HG03575 (cell line): ENCODE results near the gene ELMO1.

Experiments used
- ATAC-seq: cut with Tn5 transposase; IDR thresholded peaks from one replicate; pipeline ENCODE4 v1.9.1; 2021; ENCODE audit not compliant: unreplicated experiment, insufficient number of reproducible peaks, low FRiP score; ENCODE audit errors: extremely low read depth

The ELMO1 gene

DNA sequence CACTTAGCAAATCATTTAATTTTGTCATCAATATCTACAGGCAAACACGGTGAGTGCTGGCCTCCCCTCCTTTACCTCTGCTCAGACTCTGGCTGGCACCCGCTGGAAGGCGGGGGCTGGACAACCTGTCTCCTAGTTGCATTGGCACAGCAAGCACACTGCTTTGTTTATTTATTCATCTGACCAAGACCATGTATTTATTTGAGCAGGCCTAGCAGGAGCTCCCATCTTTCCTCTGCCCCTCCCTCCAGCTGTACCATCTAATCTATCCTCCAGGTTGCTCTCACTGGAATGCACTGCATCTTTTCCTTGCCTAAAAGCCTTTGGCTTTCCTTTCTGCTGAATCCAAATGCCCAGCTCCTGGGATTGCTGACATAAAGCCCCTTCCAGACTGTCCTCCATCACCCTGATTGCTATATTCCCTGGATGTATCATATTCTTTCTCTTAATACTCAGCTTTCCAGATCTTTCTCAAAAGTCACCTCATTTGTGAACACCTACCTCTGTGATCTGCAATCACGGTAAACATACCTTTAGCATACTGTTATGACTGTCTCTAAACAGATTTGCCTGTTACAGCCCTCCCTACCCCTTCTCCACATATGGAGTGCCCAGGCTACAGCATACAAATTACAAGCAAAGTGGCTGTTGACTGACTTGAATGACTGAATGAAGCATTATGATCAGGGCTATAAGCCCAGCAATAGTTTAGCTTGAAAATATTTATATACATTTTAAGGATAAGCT, 9.6 kb downstream of the ELMO1 start:
- no peak for ATAC-seq

- no peak for ATAC-seq
Observed at GRCh38 chr7:37435156-37435855, 13.4 kb downstream of the ELMO1 start.

GRCh38 chr7:37434529-37434928, 14.1 kb downstream of the ELMO1 start:
- no peak for ATAC-seq

DNA sequence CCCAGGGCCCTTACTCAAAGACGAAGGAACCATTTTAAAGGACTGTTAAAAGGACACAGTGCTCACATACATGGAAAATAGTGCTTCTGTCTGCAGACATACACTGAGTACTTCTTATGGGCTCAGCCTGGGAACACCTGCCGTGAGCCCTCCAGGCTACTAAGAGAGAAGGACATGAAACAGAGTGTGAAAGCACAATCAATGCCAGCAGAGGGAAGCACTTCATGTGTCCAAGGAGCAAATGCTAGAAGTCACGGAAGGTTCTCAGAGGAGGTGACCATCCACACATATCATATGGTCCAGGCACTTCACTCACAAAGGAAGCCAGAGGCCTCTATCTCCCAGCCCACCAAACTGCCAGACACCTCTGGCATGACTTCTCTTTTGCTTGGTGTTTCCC, 15.5 kb downstream of the ELMO1 start:
- ATAC-seq, result no peak

GRCh38 chr7:37432281-37432920, 16.3 kb downstream of the ELMO1 start:
- no peak for ATAC-seq

GRCh38 chr7:37431413-37431812, 17.3 kb downstream of the ELMO1 start:
- ATAC-seq, result no peak

- no peak for ATAC-seq
Observed at GRCh38 chr7:37430640-37431039, 18.0 kb downstream of the ELMO1 start.

DNA sequence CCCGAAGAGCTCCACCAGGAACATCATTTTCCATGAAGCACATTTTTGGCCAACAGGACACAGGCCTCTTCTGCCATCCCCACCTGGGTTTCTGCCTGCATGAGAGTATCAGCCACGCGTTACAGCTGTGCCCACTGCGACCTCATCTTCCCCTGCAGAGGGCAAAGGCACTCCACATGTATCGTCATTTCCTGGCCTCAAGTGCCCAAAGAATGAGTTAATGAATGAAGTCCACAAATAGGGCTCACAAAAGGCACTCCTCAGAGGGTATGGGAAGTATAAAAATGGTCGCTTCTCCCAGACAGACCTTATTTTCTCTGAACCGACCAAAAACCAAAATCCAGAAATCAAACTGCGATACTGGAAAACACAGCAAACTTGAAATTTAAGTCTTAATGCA, 18.5 kb downstream of the ELMO1 start:
- no peak for ATAC-seq

GRCh38 chr7:37429435-37429791, 19.3 kb downstream of the ELMO1 start:
- no peak for ATAC-seq

GRCh38 chr7:37428681-37429434, 19.8 kb downstream of the ELMO1 start:
- no peak for ATAC-seq

DNA sequence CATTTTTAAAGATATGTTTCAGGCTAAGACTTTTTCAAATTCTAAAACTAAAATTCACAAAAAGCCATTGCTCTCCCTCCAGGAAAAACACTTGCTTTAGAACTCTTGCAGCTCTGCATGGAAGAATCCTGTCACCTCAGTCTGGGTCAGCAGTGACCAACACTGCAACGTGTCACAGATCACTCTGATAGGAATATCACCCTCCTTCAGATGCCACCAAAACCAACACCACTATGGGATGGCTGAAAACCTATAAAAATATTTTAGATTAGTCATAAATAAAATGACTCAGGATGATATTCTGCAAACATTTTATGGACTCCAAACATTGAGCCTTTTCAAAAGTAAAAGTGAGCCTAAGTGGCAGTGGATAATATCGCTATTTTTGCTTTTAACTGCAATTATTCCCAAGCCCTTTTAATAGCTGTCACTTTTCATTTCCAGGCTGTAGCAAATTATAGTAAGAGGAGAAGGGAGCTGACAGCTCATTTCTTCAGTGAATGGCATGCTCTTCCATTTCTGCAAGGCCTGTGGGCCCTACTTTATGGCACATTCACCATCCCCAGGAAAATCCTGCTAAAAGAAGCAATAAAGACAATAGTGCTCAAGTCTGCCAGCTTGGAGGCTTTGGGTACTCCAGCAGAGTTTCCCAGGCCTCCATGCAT, 21.3 kb downstream of the ELMO1 start:
- no peak for ATAC-seq

GRCh38 chr7:37425498-37425897, 23.2 kb downstream of the ELMO1 start:
- ATAC-seq, result no peak

GRCh38 chr7:37424995-37425394, 23.7 kb downstream of the ELMO1 start:
- ATAC-seq, result no peak

GRCh38 chr7:37424521-37424920, 24.1 kb downstream of the ELMO1 start:
- ATAC-seq, result no peak

DNA sequence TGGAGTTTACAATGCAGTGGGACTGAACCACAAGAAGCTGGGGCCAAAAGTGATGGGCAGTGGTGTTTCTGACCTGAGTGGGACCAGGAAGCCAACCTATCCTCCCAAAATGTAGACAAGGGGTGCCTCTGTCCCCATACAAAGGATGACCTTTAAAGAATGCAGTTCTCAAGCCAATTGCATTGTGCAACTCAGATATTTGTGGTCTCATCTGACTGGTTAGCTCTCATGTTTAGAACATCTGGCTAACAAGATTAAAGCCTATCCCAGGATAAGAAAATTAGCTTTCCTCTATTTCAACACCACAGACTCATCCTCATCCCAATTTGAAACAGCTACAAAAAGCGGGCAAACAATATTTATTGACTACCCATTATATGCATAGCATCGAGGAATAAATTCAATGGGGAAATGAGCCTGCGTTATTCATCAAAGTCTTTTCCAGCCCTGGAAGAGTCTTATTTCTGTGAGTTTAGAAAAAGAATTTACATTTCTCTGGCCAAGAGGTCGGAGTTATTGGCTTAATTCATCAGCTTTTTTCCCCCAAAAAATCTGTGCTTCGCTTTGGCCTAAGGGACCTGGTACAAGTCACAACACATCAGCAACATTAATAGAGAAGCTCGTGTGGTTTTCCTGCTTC, 26.7 kb downstream of the ELMO1 start:
- ATAC-seq, result no peak

DNA sequence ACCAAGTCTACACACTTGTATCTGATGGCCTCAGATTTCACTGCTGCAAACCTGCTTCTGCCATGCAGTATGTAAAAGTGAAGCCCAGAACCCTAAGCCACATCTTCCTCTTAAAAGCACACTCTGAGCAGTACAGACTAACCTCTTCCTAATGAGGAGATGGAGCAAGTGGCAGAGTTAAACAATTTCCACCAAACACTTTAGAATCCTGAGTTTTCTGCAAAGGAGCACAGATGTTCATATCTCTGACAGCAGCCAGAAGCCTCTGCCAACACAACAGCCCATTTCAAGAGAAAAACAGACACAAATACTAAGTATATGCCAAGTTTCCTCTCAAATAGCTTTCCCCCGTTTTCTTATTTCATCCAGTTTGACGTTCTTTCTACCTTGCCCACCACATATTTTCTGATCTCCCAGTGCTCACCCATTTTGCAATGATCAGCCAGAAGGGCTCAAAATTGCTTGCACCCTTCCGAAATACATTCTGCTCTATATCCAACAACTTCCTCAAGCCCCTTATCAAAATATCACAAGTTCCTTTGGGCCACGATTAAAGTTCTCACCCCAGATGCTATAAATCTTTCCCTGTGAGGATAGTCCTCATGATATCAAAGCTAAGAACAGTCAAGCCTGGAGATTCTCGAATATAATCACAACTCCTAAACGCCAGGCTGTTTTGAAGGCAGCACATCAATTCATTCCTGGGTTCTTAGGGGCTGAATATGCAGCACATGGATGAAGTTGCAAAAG, 27.5 kb downstream of the ELMO1 start:
- no peak for ATAC-seq

GRCh38 chr7:37419496-37419895, 29.2 kb downstream of the ELMO1 start:
- ATAC-seq, result no peak

GRCh38 chr7:37418381-37418780, 30.3 kb downstream of the ELMO1 start:
- ATAC-seq, result no peak
